HG03025 (cell line): ENCODE results near the gene RER1.

Source experiments
- ATAC-seq: cut with Tn5 transposase; IDR thresholded peaks from one replicate; pipeline ENCODE4 v1.9.1; 2021; ENCODE audit warnings: mild to moderate bottlenecking, moderate library complexity; ENCODE audit not compliant: unreplicated experiment, low FRiP score

RER1 gene

DNA sequence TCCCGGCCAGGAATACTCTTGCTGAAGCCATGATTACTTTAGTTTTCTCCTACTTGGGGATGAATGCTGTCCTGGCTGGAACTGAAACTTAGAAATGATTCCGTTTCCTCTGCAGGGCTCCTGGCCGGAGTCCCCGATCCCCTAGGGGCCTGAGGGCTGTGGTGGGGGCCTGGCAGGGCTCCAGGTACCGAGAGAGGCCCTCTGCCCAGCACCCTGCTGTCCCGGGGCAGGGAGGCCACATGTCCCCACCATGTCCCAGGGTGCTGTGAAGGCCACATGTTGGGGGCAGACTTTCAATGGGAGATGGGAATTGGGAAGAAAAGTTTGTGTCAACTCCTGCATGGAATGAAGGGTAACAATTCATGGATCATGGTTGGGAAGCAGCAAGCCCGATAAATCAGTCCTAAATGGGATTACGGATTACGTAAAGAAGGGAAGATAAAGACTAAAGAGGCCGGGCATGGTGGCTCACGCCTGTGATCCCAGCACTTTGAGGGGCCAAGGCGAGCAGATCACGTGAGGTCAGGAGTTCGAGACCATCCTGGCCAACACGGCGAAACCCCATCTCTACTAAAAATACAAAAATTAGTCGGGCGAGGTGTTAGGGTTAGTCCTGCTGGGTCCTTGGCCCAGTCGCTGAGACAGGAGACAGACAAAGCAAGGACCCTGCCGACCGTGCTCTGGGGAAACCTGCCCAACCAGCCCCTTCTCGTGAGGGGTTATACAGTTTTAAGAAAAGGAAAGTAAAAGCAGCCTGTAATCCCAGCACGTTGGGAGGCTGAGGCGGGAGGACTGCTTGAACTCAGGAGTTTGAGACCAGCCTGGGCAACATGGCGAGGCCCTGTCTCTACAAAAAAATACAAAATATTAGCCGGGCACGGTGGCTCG is 37.8 kb upstream of the RER1 start:
- no peak for ATAC-seq

- no peak for ATAC-seq
Observed at GRCh38 chr1:2354511-2355372, 36.9 kb upstream of the RER1 start.

GRCh38 chr1:2355373-2356261 is 36.0 kb upstream of the RER1 start:
- no peak for ATAC-seq

DNA sequence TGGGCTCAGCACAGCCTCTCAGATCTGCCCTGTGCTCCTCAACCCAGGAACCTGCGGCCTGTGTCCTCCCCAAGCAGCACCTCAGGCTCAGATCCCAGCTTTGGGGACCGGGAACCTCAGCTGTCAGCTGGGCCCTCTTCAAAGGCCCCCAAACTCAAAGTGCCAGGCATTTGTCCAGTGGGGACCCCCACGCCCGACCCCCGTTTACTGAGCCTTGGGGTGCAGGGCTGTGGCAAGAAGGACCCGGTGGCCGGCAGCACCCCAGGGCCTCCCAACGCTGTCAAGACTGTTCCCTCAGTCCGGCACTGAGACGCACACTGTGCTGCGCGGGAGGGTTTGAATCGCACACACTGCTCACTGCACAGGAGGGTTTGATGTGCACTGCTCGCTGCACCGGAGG is 35.2 kb upstream of the RER1 start:
- ATAC-seq: no peak

DNA sequence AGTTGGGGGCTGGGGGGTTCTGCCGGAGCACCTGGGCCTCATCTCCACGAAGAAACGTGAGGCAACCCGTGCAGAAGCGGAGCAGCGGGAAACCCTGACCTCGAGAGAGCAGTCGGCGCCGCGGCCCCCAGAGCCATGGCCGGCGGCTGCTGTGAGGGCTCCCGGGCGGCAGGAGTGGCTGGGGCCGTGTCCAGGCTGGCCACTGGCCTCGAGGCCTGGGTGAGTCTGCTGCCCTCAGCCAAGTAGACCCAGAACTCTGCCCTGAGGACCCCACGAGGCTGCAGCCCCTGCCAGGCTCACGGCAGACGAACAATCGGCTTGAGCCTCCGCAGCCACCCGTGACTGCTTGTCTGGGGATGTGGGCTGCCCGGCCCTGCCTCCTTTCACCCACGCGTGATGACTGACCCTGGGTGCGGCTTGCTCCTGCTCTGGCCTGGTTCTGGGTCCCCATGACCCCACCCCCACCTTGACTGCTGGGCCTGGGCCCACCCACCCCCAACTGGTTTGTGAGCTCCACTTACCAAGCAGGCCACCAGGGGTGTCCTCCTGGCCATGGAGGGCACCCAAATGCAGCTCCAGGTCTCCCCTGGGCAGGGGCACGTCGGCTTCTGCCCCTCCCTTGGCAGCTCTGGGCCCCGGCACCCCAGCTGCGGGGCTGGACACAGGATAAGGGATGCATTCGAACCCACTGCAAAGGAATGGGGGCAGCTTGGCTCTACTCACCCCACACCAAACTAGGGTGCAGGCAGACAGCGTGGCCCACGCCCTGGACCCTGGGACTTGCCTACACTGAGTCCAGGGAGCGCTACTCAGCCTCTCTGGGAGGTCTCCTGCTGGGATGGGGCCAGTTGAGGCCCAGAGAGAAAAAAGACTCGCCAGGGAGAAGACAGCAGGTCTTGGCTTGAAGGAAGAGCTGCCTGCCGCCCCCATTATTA is 34.5 kb upstream of the RER1 start:
- ATAC-seq: no peak

DNA sequence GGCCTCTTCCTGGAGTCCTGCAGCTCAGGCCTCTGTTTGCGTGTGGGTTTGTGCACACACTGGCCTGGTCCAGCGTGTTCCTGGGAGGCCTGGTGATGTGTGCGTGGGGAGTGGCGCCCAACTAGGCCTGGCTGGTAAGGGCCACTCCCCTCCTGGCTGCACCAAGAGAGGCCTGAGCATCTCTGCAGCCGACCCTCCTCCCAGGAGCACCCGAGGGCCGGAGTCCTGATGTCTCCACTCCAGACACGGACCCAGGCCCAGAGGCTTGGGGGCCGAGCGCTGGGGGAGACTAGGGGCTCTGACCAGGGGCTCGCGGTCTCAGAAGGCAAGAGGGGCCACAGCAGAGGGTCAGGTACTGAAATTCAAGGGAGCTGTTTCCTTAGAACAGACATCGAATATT is 33.6 kb upstream of the RER1 start:
- ATAC-seq: no peak

- no peak for ATAC-seq
Observed at GRCh38 chr1:2358651-2359640, 32.7 kb upstream of the RER1 start.

GRCh38 chr1:2360588-2361364 is 30.9 kb upstream of the RER1 start:
- ATAC-seq: no peak

GRCh38 chr1:2363847-2364513 is 27.7 kb upstream of the RER1 start:
- no peak for ATAC-seq

- ATAC-seq: no peak
Observed at GRCh38 chr1:2368053-2368744, 23.4 kb upstream of the RER1 start.

DNA sequence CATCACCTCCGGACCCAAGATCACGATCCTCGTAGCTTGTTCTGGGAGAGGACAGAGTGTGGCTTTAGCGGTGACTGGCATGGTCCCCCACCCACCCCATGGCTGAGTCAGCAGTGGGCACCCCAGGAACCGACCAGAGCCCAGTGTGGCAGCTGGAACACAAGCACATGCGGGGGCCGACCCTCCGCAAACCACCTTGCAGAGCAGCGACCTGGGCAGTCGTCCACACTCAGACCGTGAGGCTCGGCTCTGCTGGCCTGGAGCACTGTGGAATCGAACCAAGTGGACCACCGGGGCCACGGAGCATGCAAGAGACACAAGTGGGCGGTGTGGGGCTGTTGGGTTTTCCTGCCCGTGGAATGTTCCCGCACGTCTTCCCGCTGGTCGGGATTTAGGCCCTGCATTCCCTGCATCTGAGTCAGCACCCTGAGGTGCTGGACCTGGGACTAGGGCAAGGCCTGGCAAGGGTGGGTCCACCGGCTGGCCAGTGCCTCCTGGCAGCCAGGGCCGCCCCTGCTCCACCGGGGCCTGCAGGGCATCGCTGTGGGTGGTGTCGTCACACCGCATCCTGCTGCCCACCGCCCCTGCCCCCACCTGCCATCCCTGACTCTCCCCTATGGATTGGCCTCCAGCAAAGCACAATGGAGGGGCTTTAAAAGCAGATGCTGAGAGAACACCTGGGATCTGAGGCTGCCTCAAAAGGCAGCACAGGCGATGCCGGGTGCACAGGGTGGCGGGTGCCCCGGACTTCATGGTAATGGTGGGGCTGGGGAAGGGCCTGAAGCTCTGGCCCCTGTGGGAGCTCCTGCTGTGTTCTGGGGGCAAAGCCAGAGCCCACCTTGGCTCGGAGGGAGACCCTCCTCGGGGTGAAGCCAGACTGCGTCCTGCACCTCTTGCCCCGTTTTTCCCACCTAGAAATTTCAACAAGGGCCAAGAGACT is 18.8 kb upstream of the RER1 start:
- ATAC-seq: no peak

- ATAC-seq: no peak
Observed at GRCh38 chr1:2373551-2374251, 17.9 kb upstream of the RER1 start.

GRCh38 chr1:2374252-2375155 is 17.1 kb upstream of the RER1 start:
- no peak for ATAC-seq
